Measurements from ENCODE around the gene GGT7.

DNA sequence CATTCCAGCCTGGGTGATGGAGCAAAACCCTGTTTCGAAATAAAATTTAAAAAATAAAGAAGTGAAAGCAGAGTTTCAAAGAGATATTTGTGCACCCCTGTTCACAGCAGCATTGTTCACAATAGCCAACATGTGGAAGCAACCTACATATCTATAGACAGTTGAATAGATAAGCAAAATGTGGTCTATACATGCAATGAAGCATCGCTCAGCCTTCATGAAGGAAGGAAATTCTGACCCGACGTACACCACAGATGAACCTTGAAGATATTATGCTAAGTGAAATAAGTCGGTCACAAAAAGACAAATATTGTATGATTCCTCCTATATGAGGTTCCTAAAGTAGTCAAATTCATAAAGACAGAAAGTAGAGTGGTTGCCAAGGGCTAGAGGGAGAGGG, 40.7 kb downstream of the GGT7 start:
- TF ChIP-seq, protein P1, sequence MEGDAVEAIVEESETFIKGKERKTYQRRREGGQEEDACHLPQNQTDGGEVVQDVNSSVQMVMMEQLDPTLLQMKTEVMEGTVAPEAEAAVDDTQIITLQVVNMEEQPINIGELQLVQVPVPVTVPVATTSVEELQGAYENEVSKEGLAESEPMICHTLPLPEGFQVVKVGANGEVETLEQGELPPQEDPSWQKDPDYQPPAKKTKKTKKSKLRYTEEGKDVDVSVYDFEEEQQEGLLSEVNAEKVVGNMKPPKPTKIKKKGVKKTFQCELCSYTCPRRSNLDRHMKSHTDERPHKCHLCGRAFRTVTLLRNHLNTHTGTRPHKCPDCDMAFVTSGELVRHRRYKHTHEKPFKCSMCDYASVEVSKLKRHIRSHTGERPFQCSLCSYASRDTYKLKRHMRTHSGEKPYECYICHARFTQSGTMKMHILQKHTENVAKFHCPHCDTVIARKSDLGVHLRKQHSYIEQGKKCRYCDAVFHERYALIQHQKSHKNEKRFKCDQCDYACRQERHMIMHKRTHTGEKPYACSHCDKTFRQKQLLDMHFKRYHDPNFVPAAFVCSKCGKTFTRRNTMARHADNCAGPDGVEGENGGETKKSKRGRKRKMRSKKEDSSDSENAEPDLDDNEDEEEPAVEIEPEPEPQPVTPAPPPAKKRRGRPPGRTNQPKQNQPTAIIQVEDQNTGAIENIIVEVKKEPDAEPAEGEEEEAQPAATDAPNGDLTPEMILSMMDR (IDR thresholded peaks at IDR 0.05) = no peak
- TF ChIP-seq POLR2AphosphoS5 (IDR thresholded peaks at IDR 0.05; ENCODE audit: low read depth, low read length) (no peak), TCF7L2 (IDR thresholded peaks at IDR 0.05; ENCODE audit: low read depth, low read length) (no peak), SIN3A (IDR thresholded peaks at IDR 0.05; ENCODE audit: borderline replicate concordance, insufficient read depth, low read depth, low read length) (no peak)
- TF ChIP-seq, protein P2, sequence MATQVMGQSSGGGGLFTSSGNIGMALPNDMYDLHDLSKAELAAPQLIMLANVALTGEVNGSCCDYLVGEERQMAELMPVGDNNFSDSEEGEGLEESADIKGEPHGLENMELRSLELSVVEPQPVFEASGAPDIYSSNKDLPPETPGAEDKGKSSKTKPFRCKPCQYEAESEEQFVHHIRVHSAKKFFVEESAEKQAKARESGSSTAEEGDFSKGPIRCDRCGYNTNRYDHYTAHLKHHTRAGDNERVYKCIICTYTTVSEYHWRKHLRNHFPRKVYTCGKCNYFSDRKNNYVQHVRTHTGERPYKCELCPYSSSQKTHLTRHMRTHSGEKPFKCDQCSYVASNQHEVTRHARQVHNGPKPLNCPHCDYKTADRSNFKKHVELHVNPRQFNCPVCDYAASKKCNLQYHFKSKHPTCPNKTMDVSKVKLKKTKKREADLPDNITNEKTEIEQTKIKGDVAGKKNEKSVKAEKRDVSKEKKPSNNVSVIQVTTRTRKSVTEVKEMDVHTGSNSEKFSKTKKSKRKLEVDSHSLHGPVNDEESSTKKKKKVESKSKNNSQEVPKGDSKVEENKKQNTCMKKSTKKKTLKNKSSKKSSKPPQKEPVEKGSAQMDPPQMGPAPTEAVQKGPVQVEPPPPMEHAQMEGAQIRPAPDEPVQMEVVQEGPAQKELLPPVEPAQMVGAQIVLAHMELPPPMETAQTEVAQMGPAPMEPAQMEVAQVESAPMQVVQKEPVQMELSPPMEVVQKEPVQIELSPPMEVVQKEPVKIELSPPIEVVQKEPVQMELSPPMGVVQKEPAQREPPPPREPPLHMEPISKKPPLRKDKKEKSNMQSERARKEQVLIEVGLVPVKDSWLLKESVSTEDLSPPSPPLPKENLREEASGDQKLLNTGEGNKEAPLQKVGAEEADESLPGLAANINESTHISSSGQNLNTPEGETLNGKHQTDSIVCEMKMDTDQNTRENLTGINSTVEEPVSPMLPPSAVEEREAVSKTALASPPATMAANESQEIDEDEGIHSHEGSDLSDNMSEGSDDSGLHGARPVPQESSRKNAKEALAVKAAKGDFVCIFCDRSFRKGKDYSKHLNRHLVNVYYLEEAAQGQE (IDR thresholded peaks at IDR 0.05; ENCODE audit: insufficient read depth in 1 of 2, low read depth in 2 of 2, low read length in 1 of 2) = no peak
